Kidney epithelial cell (primary cell): ENCODE measurements around the gene DDX5. TPM values are rescaled to one million over a fixed set of nuclear protein-coding genes. Genes with fewer than 3 reads are reported as not detected.
"Not testable (repeated sequence)": the region's sequence is repeated elsewhere in the genome, so short reads cannot be mapped to it uniquely, and the experiment has no call there.

ENCODE experiments used
- DNase-seq: peaks from one replicate; pipeline ENCODE4 v3.0.0-alpha.2; 2010; ENCODE audit warnings: low read depth
- H3K27me3 ChIP-seq: 2 replicates; pipeline ENCODE4 v1.6.0; 2011; ENCODE audit warnings: low read length; ENCODE audit not compliant: control insufficient read depth, insufficient read depth
- H3K36me3 ChIP-seq: 2 replicates; pipeline ENCODE4 v1.5.1; 2011; ENCODE audit warnings: low read length; ENCODE audit not compliant: control insufficient read depth, insufficient read depth
- H3K4me3 ChIP-seq: 2 replicates; pipeline ENCODE4 v1.5.1; 2011; ENCODE audit warnings: low read depth, mild to moderate bottlenecking, control low read depth, low read length
- CTCF ChIP-seq: IDR thresholded peaks from 2 replicates; pipeline ENCODE4 v1.5.1; 2011; ENCODE audit warnings: mild to moderate bottlenecking, moderate library complexity, low read length, control low read depth, inconsistent platforms; ENCODE audit not compliant: insufficient read depth, poor library complexity, severe bottlenecking
- total RNA-seq: library from RNA; depleted of rRNA; stranded (reverse); fragments of >200 nt; gene quantifications from 2 replicates; pipeline ENCODE4 v1.2.3, GENCODE V29; 2015

DDX5 gene
- total RNA-seq, 1 donor from 2014 or later: 1,044 TPM

GRCh38 chr17:64498308-64499203 is 7.5 kb downstream of the DDX5 start:
- Histone ChIP-seq H3K27me3 (no peaks in the 10 kb centered on the region), H3K36me3 (peaks cover 7% of the 10 kb centered on the region), H3K4me3 (no peak overlapping the region)

GRCh38 chr17:64497565-64498035 is 8.5 kb downstream of the DDX5 start:
- peak overlapping the region; percentile 81 for H3K4me3 ChIP-seq
- no peaks in the 10 kb centered on the region for H3K27me3 ChIP-seq
- no peak for DNase-seq
- TF ChIP-seq CTCF: no peak
- peaks cover 3% of the 10 kb centered on the region for H3K36me3 ChIP-seq

More at GRCh38 chr17:64498308-64499203, 7.5 kb downstream of the DDX5 start:
- no peak for TF ChIP-seq CTCF
- no peak for DNase-seq

- DNase-seq: peak; percentile 78
- Histone ChIP-seq H3K27me3 (no peaks in the 10 kb centered on the region), H3K36me3 (peaks cover 3% of the 10 kb centered on the region), H3K4me3 (peak within 1 kb of the TSS; percentile 81)
- TF ChIP-seq CTCF: peak; percentile 61
Measured at GRCh38 chr17:64496786-64497564, 9.1 kb downstream of the DDX5 start, which contains the start of gene POLG2. TSS of gene POLG2 (minus strand) at chr17:64497054. CDS start at chr17:64496968, 86 bp downstream.

- Histone ChIP-seq H3K27me3 (no peaks in the 10 kb centered on the region), H3K4me3 (peak overlapping the region; percentile 81), H3K36me3 (peaks cover 3% of the 10 kb centered on the region)
- DNase-seq: no peak
- TF ChIP-seq CTCF: no peak
Measured at GRCh38 chr17:64496348-64496785, 9.7 kb downstream of the DDX5 start.

- not testable (repeated sequence) for H3K36me3 ChIP-seq, H3K27me3 ChIP-seq, DNase-seq, H3K4me3 ChIP-seq
Measured at GRCh38 chr17:64495300-64495699, 10.8 kb downstream of the DDX5 start.

- DNase-seq: no peak
- H3K4me3 ChIP-seq: no peak overlapping the region
- no peak for TF ChIP-seq CTCF
- H3K27me3 ChIP-seq: no peaks in the 10 kb centered on the region
- H3K36me3 ChIP-seq: no peaks in the 10 kb centered on the region
Measured at GRCh38 chr17:64494121-64494520, 12.0 kb downstream of the DDX5 start.
